Islet precursor cell (in vitro differentiated cells): ENCODE data around the gene CFAP46.
"Not testable (repeated sequence)": the region's sequence is repeated elsewhere in the genome, so short reads cannot be mapped to it uniquely, and the experiment has no call there.

Experiments
- DNase-seq: peaks from one replicate; pipeline ENCODE4 v3.0.0-alpha.2; 2018

CFAP46 gene

DNA sequence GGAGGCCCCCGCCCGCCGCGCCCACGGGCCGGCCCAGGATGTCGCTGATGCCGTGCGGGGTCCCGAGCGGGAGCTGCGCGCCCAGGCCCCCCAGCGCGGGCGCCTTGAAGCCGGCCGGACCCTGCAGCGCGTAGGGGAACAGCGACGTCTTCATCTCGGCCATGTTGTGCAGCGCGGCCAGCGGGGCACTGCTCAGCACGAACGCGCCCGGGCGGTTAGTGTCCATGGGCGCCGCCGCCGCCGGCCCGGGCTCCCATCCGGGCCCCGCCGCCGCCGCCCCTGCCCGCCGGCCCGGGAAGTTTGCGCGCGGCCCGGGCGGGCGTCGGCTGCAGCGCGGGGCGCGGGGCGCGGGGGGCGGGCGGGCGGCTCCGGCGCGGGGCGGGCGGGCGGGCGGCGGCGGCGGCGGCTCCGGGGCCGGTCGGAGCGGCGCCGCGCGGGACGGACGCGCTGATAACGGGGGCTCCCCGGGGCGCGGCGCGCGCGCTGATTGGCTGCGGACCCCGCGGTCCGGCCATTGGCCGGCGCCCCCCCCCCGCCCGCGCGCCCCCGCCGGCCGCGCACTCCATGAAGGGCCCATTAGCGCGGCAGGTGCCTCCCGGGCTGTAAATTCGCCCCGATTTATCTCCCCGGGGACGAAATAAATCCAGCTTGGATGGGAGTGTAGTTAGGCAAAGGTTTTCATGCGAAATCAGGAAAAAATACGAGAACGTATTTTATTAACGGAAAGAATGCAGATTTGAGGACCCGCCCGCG lies 156.5 kb downstream of the CFAP46 start, which contains the start of gene NKX6-2:
Gene NKX6-2 (minus strand): TSS at position 425 of the 753 bp plus-strand sequence. CDS start 199 bp downstream, at position 226.
- no peak for DNase-seq

GRCh38 chr10:132784866-132785722 lies 157.3 kb downstream of the CFAP46 start:
- no peak for DNase-seq

- DNase-seq, result no peak
These were observed 158.2 kb downstream of the CFAP46 start for GRCh38 chr10:132783940-132784865.

DNA sequence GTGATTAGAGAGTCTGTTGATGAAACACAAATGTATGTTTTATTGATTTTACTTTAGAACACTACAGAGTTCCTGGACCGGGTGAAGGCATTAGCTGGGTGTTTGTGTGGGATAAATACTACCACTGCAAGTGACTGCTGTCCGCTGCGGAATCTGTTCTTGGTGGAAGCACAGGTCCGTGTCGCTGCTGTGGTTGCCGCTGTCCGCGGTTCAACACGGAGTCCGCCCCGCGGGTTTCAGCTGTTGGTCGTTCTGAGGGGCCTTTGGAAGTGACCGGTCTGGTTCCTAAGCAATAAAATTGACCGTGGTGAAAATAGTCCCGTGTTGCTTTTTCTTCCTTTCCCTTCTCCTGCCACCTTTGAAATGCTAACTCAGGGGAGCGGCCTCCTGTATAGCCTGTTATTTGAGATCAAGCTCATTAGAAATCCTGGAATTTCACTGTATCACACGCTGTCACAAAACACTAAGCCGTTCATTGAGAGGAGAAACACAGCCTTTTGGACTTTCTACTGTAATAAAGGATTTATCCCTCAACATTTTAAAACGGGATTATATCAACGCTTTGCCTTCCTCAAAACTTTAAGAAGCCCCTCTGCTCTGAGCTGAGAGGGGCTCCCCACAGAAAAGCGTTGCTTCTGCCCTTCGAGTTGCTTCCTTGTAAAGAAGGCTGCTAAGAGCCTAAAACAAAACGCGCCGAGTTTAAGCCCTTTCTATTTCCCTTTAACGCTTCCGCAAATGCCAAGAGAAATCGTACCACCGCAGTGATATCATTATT lies 159.0 kb downstream of the CFAP46 start:
- no peak for DNase-seq

GRCh38 chr10:132781556-132781955 lies 160.8 kb downstream of the CFAP46 start:
- DNase-seq, result no peak

DNA sequence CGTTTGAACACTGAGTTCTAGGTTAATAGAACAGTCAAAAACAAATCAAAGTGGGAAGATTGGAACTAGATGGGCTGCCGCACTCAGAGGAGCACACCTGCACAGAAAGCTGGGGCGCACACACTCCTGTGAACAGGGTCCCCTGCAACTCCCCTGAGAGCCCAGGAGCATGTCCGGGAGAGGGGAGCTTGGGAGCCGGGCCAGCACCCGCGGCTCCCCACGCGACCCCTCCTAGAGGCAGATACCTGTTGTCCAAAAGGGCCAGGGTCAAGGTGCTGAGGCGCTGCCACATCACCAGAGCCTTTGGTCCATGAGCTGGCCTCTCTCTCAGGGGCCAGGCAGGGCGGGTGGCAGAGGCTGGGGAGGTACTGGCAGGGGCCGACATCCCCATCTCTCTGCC lies 162.0 kb downstream of the CFAP46 start:
- DNase-seq, result no peak

DNA sequence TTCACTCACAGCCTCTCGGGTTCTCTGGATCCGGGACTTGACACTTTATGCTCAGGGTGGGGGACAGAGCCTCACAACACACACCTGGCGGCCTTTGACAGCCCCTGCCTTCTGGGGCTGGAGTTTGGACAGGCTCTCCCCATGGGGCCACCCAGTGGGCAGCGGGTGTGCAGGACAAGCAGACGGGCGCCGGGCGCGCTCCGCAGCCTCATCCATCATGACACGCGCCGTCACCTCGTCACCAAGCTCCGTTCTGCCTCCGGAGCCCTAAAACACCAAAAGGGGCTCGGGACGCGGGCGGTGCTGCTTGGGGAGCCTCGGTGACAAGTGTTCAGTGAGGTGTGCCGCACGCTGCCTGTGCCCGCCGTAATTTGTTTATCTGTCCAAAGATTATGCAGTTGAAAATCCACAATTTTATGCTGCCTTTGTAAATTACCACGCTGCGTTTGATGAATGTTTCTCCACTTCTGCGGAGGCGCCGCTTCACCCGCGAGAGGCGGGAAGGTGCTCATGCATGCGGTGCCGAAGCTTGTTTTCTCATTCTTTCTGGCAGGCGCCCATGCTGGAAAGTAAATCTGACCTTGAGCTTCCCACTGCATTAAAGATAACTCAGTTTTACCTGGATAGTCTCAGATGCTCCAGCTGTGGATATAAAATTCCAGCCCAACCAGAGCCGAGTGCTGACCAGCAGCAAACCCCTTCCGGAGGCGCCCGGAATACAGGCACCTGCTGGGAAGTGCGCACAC lies 162.6 kb downstream of the CFAP46 start:
- DNase-seq, result no peak

DNA sequence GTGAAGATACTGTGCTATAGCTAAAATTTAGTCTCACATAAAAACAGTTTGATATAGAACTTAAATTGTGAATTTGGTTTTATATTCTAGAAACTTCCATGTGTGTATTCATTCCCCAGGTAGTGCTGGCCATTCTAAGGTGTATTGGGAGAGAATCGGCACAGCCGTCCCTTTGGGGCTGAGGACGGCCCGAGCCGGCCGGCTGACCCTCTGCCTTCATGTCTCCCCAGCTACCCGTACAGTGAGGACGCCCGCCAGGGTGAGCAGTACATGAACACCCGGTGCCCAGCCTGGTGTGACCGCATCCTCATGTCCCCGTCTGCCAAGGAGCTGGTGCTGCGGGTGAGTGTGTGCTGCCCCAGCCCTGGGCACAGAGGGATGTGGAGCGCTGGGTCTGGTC lies 164.9 kb downstream of the CFAP46 start:
- DNase-seq, result no peak

DNA sequence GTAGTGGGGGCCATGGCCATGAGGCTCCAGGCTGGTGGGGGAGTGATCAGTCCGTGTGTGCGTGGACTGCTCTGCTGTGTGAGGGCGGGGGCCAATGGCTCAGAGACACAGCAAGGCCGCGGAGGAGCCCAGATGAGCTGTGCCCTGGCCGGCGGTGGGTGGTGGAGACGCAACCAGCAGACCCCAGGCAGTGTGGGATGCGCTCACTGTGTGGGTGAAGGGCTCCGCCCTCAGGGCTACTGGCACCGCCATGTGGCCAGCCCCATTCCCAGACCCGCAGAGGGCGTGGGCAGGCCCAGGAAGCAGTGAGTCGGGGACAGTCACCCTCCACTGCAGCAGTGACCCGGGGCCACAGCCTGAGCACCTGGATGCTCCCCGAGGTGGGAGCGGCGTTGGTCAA lies 165.5 kb downstream of the CFAP46 start:
- DNase-seq, result no peak

DNA sequence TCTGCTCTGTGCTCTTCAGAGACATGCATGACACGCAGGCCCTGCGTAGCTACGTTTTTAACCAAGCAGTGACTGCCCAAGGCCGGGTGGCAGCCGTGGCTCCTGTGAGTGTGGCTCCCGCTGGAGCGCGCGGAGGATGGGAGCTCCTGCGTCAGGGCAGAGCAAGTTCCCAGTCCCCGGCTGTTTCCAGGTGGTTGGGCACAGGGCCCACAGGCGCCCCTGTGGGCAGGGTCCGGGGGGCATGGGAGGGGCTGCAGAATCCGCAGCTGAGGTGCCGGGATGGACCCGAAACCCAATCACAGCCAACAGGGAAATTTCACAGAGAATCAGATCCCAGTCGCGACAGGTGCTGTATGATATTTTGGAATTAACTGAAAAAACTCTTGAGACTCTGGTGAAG lies 166.2 kb downstream of the CFAP46 start:
- DNase-seq, result no peak

GRCh38 chr10:132774902-132775863 lies 167.2 kb downstream of the CFAP46 start:
- no peak for DNase-seq

GRCh38 chr10:132774181-132774901 lies 168.0 kb downstream of the CFAP46 start:
- DNase-seq, result no peak

DNA sequence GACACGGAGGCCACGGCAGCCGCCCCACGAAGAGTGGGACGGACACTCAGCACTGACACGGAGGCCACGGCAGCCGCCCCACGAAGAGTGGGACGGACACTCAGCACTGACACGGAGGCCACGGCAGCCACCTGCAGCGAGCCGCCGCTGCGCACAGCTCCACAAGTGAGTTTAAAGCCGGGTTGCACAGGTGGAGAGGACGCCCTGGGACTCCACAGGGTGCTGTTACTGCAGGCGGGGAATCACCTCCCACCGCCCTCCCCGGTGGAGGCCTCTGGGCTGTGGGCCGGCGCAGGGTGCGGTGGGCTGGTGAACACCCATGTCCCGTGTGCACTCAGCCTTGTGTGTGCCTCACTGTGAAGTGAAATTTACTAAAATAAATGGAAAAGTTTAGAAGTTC lies 169.6 kb downstream of the CFAP46 start:
- not testable (repeated sequence) for DNase-seq

GRCh38 chr10:132770061-132771021 lies 172.0 kb downstream of the CFAP46 start:
- DNase-seq, result no peak

- no peak for DNase-seq
These were observed 173.8 kb downstream of the CFAP46 start for GRCh38 chr10:132768346-132769248.

GRCh38 chr10:132766291-132766690 lies 176.1 kb downstream of the CFAP46 start:
- no peak for DNase-seq

GRCh38 chr10:132765435-132765834 lies 176.9 kb downstream of the CFAP46 start:
- no peak for DNase-seq
